Adrenal gland (tissue), 5 donors: ENCODE results near the gene ATF2.

Source experiments
- POLR2A ChIP-seq, 2 donors: fragments of 450-650 bp; IDR thresholded peaks; one replicate each; pipeline ENCODE4 v1.6.1; 2017; ENCODE audit warnings: antibody characterized with exemption in 2 of 2, mild to moderate bottlenecking in 2 of 2, moderate library complexity in 1 of 2
- TF ChIP-seq, protein P1 (sequence below), 6 experiments: fragments of 450-650 bp in 4 of 6; fragments of 200-600 bp in 2 of 6; sonication (generic) in 1 of 6; IDR thresholded peaks; 1 replicate in 5 of 6; 2 replicates in 1 of 6; pipeline versions ENCODE4 v1.5.1 to v1.8.0; 2016 to 2021; ENCODE audit warnings: antibody characterized with exemption in 6 of 6, mild to moderate bottlenecking in 2 of 6, moderate library complexity in 1 of 6
- donor health status: DM: no; HTN: no; CAD: no.

- TF ChIP-seq, protein P1, sequence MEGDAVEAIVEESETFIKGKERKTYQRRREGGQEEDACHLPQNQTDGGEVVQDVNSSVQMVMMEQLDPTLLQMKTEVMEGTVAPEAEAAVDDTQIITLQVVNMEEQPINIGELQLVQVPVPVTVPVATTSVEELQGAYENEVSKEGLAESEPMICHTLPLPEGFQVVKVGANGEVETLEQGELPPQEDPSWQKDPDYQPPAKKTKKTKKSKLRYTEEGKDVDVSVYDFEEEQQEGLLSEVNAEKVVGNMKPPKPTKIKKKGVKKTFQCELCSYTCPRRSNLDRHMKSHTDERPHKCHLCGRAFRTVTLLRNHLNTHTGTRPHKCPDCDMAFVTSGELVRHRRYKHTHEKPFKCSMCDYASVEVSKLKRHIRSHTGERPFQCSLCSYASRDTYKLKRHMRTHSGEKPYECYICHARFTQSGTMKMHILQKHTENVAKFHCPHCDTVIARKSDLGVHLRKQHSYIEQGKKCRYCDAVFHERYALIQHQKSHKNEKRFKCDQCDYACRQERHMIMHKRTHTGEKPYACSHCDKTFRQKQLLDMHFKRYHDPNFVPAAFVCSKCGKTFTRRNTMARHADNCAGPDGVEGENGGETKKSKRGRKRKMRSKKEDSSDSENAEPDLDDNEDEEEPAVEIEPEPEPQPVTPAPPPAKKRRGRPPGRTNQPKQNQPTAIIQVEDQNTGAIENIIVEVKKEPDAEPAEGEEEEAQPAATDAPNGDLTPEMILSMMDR (IDR thresholded peaks at IDR 0.05), result no peak
- TF ChIP-seq POLR2A (IDR thresholded peaks at IDR 0.05), result no peak
These were observed 93.5 kb downstream of the ATF2 start for GRCh38 chr2:175074478-175074877.
